GF-D8 (cell line): ENCODE results near the gene C3orf52.
A peak's percentile ranks its signal among the peaks of the same experiment; 100 is the strongest.

Experiments
- DNase-seq: peaks from one replicate; lab custom pipeline; 2025; lab: John Stamatoyannopoulos, UW

The C3orf52 gene

DNA sequence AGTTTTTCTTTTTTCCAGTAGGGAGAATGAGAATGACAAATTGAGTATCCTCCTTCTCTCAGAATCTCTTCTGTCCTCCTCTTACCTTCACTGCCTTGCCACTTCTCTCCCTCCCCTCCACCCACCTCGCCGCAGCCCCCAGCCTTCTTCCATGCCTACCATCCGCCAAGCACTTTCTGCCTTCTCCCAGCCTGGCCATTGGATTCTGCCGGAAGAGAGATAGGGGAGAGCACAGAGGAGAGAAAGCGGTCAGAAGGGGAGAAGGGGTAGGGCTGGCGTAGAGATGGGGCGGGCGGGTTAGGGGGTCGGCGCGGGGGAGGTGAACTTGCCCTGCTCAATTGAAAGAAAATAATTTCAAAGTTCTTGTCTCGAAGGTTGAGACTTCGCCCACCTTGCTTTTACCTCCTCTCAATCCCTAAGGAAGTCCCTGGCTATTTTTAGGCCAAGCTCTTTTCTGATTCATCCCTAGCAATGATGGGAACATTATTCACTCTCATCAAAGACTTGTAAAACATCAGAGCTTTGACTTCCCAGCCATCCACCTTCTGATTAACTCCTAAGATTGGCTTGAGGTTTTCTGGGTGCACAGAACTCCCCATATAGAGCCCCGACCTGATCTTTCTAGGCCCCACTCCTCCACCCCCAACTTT lies 811 bp downstream of the C3orf52 start:
- DNase-seq = no peak

DNA sequence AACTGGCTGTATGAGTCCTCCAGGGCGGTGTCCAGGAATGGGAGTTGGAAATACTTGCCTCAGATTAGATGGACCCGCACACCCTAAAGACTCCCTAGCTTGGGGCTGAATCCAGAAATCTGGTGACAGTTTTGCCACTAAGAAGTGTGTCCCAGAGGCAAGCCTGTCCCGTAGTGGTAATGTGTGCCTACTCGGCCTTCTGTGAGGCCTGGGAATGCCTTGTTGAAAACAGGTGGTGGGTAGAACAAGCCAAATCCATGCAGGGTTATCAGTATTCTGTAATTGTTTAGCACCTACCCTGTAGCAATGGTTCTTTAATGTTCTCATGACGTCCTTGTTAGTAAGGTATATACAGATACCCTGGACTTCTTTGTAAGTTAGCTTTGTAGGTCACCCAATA lies 1.6 kb downstream of the C3orf52 start:
- no peak for DNase-seq

DNA sequence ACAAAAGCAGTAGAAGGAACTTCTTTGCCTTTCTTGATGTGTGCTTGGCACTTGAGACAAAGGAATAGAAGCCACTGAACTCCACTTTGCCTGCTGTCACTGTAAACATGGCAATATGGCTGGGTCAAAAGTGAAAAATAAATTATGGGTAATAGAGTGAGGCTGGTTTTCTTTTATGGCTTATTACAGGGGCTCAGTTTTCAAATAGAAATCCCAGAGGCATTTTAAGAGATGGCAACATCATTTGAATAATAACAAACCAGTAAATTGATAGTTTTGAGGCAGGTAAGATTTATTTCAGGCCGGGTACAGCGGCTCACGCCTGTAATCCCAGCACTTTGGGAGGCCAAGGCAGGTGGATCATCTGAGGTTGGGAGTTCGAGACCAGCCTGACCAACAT lies 2.8 kb downstream of the C3orf52 start:
- no peak for DNase-seq

DNA sequence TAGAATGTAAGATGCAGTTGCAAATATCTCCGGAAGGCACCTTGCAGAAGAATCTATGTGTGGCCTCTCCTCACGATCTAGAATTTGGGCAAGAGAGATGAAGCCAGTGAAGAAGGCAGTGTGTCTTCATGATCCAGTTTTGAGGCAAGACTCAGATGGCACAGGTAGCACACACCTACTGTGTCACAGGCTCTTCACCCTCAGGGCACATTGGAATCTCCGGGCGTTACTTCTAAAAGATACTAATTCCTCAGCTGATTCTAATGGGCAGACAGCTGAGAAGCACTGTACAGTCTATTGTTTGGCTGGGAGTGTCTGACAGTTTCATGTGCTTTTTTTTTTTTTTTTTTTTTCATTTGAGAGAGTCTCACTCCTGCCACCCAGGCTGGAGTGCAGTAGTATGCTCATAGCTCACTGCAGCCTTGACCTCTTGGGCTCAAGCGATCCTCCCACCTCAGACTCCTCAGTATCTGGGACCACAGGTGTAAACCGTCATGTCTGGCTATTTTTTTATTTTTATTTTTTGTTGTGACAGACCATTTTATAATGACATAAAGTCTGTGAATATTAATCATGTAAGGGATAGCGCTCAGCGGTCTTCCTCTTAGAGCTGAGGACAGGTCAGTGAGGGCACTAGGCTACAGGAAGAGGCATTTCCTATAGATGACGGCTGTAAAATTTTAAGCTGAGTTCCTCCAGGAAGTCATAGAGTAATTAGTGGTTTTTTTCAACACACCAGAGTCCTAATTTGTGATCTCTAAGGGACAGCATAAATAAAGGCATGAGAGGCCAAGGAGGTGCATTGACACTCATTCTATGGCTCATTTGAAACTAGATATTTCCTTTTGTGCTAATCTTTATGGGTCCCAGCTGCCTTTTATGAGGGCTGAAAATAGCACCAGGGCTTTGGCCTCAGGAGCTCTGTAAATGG lies 4.0 kb downstream of the C3orf52 start:
- peak; percentile 81 for DNase-seq

DNA sequence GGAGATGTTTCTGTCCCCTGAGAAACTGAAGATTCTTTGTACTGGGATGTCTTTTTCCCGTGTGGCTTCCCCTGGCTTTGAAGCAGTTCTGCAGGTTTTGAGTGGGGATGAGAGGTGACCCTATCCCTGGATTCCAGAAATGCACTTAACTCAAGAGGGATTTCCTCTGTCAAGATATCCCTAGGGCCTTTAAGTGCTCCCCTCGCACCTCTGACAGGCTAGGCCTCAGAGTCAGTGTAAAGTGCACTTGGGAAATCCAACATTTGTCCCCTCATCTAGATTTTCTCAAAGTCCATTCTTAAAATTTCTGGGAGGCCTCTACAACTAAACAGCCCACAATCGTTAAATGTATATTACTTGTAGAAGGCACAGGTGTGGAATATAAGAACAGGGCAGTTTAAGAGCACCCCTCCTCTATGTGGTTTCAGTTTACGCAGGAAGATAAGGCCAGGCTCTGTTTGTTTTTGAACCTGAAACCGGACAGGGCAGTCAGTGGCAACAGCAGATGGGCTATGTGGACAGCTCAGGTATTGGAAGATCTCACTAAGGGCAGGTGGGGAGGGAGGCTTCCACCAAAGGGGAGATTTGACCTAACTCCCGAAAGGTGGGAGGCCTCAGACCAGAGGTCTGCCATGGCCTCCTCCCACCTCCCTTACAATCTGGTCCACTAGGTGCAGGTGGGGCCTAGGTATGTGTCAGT lies 4.8 kb downstream of the C3orf52 start:
- no peak for DNase-seq

DNA sequence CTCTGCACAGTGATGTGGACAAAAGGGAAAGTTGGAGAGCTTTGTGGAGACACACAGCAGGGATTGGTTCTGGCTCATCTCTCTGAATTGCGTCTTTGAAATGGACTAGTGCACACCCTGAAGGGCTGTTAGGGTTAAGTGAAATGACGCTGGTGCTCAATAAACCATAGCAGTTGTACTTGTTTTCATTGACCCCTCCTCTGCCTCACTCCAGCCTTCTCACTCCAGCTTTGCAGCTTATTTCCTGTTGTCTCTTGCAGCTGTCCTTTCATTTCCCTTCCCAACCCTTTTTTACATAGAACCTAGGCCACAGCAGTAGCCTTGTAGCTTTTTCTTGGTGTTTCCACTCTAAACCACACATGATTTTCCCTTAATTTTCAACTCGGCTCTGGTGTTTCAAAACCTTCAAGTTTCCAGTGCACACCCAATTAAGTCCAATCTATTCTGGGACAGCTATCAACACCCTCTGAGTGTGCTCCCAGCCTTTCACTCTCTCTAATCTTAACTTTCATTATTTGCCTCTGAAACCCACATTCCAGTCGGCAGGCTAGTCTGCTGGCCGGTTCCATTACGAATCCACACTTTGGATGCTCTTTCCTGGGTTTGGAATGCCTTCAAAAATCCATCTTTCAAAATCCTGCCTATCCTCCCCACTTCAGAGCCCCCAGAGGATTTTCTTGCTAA lies 6.4 kb downstream of the C3orf52 start:
- DNase-seq = no peak

DNA sequence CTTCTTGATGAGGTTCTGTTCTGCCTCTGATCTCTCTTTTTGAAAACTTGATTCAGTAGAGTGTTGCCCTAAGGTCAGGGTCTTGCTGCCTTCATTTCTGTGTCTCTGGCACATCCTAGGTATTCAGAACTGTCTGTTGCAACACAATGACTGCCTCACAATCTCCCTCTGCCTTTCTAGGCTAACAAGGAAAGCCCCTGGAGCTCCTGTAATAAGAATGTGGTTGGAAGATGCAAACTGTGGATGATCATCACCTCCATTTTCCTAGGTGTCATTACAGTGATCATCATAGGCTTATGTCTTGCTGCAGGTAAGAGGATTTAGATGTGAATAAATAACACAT lies 7.0 kb downstream of the C3orf52 start:
- DNase-seq = no peak

DNA sequence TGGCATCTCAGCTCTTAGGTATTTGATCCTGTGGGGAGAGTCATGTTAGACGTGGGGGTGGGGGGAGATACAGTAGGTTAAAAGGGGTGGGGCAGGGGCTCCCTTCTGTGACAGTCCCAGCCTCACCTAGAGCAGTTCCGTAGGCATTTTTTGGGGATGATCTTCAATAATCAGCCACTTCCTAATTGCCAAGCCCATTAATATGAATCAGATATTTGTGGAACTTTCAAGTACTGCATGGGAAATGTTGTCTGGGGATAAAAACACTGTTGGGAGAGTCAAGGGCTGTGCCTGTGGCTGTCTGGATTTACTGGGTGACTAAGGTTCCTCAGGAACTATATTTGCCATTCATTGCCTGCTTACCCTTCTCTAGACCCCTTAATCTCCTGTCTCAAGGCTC lies 9.5 kb downstream of the C3orf52 start:
- DNase-seq = no peak

DNA sequence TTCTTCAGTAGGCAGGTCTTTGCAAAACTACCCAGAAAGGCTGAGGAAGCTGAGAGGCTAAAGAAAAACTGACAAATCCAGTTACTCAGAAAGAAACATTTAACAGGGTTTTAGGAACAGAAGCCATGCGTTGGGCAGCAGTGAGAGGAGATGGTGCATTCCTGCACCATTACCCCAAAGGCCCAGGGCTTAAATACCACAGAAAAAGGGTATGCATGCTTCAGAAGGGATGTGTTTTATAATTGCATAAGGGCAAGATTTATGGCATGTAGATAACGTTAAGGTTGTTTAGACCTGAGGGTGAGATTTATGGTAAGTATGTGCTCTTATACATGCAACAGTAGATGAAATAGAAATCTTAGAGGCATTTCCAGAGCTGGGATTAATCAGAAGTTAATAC lies 10.0 kb downstream of the C3orf52 start:
- no peak for DNase-seq

DNA sequence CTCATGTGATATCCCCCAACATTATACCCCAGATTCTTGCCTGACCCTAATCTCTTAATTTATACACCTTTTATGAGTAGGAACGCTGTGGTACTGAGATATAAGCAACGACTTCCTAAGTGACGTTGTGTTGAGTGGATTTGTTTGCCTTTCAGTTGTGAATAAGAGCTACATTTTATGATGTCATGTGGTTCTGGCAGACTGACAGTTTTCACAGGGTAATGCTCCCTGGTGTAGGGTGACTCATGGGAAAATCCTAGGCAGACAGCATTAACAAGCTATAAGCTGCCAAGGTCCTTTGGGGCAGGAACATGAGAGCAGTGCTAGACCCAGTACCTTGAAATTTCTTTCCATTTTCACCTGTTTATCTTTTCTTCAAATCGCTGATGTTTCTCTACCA lies 11.2 kb downstream of the C3orf52 start:
- DNase-seq = no peak

DNA sequence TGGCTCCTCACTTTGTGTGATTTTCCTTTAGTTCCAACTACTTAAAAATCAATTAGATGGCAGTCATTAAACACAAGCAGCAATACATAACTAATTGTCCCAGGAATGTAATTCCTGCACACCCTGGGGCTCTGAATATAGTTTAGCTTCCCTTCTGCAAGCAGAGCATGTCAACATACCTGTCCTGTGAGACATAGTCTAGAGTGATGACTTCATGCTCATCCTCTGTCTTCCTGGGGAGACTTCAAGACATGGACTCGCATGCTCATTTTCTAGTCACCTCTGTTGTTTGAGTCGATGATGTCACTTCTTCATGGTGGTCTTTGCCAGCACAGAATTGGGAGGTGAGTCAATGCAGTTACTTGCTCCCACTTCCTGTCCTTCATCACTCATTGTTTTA lies 15.7 kb downstream of the C3orf52 start:
- no peak for DNase-seq

DNA sequence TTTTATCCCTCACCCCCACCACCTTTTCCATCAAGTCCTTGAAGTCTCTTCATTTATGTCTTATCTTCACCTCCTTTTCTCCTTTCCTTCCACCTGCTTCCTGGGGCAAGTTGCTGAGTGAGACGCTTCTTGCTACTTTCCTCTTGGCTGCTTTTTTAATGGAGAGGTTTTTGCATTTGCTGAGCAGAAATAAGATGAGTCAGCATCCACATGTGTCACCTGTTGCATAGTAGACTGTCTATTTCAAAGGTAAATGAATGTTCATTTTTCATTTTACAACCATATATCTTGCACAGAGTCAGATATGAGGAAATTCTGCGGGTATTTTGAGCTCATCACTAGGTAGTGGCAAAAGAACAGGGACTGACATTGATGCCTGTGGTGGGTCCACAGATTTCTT lies 18.6 kb downstream of the C3orf52 start:
- DNase-seq = no peak

DNA sequence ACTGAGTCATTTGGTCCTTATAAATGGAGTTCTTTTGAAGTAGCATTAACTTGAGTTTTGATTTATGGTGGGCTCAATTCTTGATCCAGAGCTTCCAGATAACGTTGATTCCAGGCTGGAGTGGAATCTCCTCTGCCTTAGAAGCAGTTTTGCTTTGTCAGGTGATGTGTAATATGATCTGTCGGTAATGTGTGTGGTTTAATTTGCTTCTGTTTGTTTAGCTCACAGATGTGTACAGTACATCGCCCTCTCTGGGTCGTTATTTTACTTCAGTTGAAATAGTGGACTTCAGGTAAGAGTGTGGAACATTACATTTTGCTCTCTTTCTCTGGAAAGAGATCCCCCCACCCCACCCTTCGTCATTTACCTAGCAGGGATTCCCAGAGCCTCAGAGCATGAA lies 23.1 kb downstream of the C3orf52 start:
- DNase-seq = no peak

DNA sequence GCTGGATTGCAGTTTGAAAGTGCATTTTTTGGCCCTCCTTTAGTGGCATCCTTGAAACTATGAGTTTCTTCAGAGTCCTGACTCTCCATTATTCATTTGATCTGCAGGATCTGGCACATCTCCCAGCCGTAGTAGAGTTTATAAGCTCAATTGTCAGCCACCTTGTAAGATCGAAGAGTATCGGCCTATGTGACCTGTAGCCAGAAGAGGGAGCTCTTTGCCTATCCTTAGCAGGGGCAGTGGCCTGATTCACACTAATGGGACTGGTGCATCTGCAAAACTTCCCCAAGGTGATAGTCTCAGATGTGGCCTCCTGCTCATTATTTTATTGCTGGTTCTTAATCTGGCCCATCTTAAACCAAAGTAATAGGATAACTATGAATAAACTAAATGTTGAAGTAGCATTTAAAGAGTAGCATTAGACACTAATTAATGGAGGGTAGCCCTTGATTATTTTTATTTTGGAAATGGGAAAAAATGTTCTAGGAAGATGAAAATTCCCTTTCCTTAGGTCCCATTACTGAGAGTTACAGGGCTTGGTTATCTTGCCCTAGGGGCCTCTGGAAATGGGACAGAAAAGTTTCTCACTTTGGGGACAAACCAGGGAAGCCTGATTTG lies 25.7 kb downstream of the C3orf52 start:
- peak; percentile 3 for DNase-seq

DNA sequence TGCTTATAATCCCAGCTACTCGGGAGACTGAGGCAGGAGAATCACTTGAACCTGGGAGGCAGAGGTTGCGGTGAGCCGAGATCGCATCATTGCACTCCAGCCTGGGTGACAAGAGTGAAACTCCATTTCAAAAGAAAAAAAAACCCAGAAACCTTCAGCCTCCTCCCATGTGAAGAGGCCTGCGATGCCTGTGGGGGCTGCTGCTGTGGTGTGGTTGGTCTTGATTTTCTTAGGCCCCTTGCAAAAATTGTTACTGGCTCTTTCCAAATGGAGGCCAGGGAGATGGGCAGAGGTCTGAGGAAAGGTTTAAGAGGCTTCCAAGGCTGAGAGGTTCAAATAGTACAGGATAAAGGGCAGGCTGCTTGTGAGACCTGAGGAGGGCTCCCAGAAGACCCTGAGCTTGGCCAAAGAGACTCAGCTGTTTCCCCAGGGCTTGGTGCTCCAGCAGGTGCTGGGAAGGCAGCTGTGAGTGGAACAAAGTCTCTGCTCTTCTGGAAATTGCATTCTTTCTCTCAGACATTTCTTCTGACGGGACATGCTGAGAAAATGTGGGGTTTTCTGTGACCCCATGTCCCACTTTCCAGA lies 28.5 kb downstream of the C3orf52 start:
- DNase-seq = no peak

DNA sequence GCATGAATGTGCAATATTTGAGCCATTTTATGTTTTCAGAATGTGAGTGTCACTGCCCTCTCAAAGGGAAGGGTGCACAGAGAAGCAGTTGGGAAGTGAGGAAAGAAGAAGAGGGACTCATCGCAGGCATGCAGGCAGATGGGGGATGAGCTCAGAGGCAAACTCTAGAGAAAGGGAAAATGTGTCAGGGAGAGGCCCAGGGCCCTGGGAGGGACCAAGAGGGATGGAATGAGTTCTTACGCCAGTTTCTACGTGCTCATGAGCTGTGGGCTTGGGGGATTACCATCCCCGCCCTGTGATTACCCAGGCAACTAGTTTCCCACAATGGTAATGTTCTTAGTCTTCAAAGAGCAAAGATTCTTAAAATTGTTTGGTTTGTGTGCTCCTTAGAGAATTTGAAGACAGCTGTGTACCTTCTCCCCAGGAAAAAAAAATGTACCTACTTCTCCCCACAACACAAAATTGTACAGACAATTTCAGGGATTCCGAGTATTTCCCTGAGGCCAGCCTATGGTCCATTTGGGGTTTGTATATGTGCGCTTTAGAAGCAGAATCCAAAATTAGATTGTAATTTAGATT lies 29.1 kb downstream of the C3orf52 start:
- DNase-seq = no peak

DNA sequence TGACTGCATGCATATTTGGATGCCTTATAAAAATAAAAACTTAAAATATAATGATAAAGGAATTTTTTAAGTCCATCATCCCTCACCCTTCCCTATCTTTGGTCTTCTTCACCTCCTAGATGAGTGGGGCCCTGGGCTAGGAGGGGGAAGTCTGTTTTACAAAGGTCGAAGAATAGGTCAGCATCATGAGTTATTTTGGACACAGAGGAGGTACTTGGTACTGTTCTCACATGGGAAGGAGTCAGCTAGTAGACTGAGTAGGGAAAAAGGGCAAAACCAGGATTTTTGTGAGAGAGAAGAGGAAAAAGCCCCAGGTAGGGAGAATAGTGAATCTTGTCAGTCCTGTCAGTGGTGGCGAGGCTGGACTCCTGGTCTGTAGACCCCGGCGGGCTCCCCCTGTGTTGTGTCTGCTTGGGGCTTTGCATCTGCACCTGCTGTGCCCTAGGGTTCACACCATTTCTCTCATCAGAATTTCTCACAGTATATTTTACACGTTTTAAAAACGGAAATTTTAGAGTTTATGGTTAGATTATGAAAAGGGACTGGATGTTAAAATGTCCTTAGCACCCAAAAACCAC lies 29.7 kb downstream of the C3orf52 start:
- no peak for DNase-seq

DNA sequence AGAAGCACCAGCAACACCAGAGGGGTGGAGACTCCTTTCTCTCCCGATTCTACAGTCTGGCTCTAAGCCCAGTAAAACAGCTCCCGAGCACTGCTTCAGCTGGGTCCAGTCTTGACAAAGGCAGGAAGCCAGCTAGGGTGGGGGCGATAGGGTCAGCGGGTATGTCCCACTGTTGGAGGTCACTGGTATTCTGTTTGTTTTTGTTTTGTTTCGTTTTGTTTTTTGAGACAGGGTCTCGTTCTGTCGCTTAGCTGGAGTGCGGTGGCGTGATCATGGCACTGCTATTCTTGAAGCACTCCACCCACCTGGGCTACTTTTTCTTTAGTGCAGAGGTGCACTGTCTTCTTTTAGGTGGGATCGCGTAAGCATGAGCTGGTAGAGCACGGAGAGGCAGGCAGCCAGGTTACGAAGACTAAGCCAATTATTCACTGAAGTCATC lies 30.6 kb downstream of the C3orf52 start:
- no peak for DNase-seq

DNA sequence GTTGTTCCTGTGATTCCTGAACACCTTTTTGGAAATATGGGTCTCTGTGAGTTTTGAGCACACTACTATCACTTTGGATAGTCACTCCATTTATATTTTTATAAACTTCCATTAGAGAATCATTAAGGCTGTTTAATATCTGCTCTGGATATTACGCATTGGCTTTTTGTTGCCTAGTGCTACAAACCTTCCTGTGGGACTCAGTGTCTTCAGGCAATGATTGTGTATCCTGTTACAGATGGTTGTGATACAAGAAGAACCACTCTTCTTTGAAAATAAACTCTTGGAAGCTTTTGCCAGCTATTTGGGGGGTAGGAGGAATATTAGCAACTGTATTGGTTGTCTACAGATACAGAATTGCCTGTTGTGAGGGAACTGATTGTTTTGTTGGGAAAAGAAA lies 31.2 kb downstream of the C3orf52 start:
- DNase-seq = no peak

DNA sequence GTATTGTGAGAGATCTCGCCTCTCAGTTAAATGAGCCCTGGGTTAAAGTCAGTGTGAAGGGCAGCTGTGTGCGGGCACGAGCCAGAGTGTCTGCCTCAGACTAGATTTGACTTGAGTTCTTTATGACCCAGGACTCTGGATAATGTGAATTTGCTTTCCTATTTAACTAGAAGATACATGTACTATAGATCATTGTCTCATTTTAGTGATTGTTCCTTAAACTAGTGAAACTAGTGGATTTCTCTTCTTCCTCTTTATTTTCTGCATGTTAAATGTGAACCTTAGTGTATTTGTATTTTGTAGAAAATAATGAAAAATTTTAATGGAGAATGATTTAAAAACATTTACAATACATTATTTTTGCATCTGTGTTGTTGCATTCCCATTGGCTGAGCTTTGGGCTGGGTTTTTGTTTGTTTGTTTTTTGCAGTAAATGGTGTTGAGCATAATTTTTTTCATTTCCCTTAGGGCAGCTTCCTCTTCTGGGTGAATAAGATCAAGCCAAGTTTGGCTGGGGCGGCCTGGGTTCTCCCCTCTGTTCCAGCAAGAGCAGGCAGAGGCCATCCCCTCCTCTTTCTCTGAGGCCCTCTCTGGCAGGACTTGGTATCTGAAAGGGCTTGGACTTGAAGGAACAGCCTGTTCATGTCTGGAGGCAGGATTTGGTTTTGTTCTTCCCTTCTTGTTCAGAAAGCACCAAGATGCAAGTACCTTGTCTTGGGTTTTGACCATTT lies 31.8 kb downstream of the C3orf52 start:
- DNase-seq = no peak
